Prostate gland (tissue), 2 donors: ENCODE results near the gene ICE2.

Source experiments
- CTCF ChIP-seq, 4 experiments: fragments of 200-600 bp in 2 of 4; fragments of 450-650 bp in 2 of 4; sonication (generic) in 2 of 4; IDR thresholded peaks; 1 replicate in 3 of 4; 2 replicates in 1 of 4; pipeline ENCODE4 v1.5.1; 2016 to 2019; ENCODE audit warnings: antibody characterized with exemption in 4 of 4, mild to moderate bottlenecking in 2 of 4, moderate library complexity in 2 of 4
- POLR2A ChIP-seq: fragments of 450-650 bp; IDR thresholded peaks from one replicate; pipeline ENCODE4 v1.6.1; 2016; ENCODE audit warnings: antibody characterized with exemption, mild to moderate bottlenecking

GRCh38 chr15:60457985-60458384 is 21.0 kb downstream of the ICE2 start:
- TF ChIP-seq CTCF (IDR thresholded peaks at IDR 0.05) (no peak), POLR2A (no peak)
